Measurements from ENCODE around the gene UVSSA.
"Not testable (repeated sequence)": the region's sequence is repeated elsewhere in the genome, so short reads cannot be mapped to it uniquely, and the experiment has no call there.

UVSSA gene

DNA sequence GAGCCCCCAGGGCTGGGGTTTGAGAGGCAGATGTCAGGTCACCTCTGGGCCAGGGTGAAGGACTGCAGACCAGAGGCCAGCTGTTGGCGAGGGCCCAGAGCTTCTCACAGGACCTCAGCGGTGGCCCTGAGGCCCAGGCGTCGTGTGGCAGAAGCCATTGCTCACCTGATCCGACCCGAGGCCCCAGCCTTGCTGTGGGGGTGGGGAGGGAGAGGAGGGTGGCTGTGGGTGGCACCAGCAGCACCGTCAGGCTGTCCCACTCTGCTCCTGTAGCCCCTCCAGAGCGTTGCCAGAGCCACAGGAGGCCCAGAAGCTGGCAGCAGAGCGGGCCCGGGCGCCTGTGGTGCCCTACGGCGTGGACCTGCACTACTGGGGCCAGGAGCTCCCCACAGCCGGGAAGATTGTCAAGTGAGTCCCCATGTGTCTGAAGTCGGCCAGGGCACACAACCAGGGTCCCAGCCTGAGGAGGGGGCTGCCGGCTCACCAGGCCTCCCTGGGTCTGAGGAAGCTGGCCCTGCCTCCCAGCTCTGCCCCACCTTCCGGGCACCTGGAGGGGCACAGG is 28.8 kb downstream of the UVSSA start:
- DNase-seq: no peak

GRCh38 chr4:1376391-1376840 is 29.4 kb downstream of the UVSSA start:
- no peak for DNase-seq

DNA sequence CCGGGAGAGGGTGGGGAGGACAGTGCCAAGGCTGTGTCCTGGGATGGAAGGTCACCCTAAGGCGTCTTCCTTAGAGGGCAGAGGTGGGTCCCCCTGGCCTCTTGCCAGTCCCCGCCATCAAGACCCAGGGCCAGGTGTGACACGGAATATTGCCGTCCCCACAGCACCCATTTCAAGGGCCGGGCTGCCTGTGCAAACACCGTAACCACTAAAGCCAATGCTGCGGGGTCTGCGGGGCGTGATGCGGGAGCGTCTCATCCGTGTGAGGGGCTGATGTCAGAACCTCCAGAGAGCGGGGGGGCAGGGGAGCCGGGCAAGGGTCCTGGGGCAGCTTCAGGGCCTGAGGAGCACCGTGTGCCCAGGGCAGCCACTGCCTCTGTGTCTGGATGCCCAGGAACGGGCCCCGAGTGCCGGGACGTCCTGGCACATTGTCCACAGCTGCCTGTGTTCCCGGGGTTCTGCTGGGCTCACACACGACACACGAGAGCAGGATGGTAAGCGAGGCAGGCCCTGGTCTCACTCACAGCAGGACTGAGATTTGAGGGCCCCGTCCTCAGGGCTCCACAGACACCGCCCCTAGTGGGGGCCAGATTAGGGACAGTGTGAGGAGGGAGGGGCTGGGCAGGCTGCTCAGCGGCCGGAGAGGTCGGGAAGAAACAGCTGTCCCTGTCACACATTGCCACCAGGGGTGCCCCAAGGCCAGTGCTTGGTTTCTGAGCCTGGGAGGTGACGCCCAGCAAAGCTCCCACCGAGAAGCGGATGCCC is 30.0 kb downstream of the UVSSA start:
- no peak for DNase-seq

- DNase-seq: no peak
Observed at GRCh38 chr4:1377606-1378261, 30.7 kb downstream of the UVSSA start.

- DNase-seq: no peak
Observed at GRCh38 chr4:1378559-1379231, 31.7 kb downstream of the UVSSA start.

GRCh38 chr4:1379351-1379781 is 32.4 kb downstream of the UVSSA start:
- no peak for DNase-seq

DNA sequence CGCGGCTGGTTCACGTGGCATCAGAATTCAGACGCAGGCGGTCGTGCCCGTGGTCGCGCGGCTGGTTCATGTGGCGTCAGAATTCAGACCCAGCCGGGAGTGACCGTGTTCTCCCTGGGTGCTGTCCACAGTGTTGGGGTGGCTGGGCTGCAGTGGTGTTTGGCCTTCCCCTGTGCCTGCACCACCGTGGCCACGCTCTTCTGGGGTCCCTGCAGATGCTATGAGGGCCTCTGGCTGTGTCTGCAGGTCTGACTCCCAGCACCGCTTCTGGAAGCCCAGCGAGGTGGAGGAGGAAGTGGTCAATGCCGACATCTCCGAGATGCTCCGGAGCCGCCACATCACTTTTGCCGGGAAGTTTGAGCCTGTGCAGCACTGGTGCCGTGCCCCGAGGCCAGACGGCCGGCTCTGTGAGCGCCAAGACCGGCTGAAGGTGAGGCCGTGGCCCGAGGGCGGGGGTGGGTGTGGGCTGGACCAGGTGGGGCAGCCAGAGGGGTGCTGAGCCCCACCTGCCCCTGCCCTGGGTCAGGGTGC is 32.9 kb downstream of the UVSSA start:
- no peak for DNase-seq

DNA sequence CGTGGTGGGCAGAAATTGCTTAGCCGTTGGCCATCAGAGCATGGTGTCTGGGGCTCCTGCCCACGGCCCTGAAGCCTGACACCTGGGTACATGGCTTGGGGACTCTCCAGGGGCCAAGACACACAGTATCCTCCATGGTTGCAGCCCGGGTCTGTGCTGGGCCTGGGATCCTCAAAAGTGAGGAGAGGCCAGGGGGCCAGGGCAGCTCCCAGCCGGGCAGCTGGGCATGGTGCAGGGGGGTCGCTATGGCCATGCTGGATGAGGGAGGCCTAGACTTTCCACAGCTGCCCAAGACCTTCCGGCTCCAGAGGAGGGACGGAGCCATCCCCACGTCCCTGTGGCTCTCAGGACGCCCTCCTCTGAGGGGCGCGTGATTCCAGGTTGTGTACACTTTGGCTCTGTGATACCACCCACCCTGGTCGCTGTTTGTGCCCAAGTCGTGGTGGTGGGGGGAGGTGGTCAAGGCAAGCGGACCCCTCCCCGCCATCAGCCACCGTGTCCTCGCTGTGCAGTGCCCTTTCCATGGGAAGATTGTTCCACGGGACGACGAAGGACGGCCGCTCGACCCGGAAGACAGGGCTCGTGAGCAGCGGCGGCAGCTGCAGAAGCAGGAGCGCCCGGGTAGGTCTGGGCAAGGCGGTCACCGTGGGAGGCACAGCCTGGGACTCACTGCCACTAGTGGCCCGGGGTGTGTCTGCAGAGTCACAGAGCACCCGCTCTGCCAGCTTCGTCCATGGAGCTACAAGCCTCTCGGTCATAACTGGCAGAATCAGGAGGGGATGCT is 33.6 kb downstream of the UVSSA start:
- DNase-seq: no peak

DNA sequence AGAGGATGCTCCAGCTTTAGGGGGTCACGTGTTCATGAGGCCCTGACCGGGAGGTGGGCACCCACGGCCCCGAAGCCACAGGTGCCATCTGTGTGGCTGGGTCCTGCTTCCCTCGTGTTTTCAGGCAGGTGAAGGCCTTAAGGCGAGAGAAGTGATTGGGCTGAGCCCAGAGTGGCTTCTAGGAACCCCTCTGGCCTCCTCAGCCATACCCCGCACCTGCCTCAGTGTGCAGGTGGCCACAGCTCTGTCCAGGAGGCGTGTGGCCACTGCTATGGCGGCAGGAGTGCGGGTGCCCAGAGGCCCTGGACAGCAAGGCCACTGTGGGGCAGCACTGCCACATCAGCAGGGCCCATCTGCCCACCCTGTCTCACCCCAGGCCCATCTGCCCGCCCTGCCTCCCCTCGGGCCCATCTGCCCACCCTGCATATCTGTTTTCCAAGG is 34.2 kb downstream of the UVSSA start:
- no peak for DNase-seq

DNA sequence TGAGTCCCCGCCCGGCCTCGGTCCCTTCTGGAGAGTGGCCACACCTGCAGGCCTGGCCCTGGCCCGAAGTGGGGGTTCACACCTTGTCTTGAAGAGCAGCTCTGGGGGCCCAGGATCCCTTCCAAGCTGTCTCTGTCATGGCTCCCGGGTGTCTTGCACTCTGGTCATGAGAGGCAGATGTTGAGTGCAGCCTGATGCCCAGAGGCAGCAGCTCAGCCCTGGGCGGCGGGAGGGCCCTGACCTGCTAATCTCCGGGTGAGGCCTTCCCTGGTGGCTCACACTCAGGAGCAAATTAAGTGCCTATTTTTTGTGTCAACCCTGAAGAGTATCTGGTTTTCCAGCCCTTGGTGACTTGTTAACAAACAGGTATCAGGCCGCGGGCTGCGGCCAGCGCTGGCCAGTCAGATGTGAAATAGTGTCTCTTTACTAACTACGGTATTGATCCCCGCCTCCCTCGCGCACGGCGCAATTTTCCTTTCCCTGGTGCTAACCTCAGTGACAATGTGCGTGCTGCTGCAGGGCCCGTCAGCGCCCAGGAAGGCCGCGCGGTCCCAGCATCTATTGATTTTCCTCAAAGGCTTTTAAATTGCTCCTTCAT is 35.0 kb downstream of the UVSSA start:
- no peak for DNase-seq

DNA sequence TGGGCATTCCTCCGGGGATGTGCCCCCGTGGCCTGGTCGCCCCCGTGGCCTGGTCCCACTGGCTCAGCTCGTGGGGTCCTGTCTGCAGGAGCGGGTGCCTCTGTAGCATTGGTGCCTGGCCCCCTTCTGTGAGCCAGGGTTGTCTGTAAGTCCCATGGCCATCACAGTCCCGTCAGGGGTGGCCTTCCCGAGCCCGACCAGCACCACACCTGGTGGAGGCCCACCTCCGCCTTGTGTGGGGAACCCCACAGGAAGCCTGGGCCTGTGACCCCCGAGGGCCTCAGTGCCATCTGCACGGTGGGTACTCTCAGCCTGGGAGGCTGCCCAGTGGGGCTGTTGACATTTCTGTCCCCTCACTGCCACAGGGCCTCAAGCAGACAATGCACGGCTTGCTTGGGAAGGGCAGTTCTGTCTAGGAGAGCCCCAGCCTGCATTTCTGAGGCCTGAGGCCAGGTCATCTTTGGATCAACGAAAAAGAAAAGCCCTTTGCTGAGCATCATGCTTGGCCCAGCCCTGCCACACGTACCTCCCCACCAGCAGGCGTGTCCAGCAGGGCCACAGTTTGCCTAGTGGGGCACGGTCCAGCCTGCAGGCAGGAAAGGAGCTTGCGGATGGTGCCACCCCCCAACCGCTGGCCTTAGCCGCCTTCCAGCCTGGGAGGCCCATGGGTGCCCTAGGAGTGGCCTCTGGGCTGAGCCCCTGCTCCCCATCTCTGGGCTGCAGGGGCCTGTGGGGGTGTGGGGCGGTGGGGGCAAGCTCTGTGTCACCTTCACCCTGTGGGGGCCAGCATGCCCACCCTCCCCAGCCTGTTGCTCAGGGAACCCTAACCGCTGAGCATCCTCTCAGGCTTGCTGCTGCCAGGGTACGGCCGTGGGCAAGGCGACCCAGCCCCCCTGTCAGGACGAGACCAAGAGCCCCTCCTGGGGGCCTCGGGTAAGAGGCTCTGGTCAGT is 36.0 kb downstream of the UVSSA start:
- DNase-seq: no peak

DNA sequence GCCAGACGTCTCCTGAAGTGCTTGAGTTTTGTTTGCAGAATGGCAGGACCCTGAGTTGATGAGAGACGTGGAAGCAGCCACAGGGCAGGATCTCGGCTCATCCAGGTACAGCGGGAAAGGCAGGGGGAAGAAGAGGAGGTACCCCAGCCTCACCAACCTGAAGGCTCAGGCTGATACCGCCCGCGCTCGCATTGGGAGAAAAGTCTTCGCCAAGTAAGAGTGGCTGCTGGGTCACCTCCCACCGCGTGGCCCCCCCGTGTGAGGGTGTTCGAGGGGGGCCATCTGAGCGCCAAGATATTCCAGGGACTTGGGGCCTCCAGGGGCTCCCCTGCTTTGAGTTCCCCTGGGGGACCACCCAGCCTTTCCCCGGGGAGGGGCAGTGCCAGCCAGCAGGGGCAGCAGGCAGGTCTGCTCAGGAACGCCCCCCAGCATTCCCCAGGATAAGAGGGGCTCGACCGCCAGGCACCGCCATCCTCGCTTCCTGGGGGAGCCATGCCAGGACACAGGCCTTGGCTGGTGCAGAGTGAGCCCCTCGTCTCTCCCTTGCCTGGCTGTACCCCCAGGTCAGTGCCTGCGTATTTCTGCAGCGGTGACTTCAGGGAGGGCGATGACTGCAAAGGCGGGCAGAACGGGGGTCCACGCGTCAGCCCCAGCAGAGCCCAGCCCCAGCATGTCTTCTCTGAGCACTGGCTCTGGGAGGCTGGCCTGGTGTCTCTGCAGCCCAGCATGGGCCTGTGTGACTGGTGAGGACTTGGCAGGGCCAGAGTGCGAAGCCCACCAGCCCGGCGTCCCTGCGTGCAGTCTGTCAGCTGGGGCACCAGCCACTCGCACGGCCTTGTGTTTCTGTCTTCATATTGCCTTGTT is 37.0 kb downstream of the UVSSA start:
- DNase-seq: no peak

DNA sequence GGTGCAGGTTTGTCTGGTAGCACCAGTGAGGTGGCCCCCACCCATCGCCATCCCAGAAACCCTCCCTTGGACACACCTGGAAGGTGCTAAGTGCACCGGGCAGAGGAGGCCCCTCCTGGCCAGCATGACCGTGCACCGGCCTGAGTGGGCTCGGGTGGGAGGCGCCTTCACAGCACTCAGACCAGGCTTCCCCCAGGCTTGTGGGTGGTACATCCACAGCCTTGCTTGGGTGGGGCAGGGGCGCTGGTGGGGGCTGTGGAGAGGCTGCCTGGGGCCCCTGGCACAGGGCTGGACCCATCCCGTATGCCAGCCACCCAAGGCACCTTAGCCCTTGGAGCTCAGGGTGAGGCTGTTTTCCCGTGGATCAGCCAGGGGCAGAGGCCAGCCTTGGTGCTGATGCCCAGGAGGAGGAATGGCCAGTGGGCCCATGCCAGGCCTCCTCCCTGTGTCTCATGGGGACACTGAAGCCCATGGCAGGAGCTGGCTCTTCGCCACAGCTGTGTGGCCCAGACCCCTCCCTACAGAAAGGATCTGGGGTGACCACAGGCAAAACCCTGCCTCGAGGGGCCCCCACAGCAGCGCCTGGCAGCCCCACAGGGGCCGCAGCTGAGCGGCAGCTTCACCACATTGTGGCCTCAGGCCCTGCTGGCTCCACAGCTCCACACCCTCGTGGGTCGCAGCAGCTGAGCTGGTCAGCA is 37.8 kb downstream of the UVSSA start:
- DNase-seq: no peak

DNA sequence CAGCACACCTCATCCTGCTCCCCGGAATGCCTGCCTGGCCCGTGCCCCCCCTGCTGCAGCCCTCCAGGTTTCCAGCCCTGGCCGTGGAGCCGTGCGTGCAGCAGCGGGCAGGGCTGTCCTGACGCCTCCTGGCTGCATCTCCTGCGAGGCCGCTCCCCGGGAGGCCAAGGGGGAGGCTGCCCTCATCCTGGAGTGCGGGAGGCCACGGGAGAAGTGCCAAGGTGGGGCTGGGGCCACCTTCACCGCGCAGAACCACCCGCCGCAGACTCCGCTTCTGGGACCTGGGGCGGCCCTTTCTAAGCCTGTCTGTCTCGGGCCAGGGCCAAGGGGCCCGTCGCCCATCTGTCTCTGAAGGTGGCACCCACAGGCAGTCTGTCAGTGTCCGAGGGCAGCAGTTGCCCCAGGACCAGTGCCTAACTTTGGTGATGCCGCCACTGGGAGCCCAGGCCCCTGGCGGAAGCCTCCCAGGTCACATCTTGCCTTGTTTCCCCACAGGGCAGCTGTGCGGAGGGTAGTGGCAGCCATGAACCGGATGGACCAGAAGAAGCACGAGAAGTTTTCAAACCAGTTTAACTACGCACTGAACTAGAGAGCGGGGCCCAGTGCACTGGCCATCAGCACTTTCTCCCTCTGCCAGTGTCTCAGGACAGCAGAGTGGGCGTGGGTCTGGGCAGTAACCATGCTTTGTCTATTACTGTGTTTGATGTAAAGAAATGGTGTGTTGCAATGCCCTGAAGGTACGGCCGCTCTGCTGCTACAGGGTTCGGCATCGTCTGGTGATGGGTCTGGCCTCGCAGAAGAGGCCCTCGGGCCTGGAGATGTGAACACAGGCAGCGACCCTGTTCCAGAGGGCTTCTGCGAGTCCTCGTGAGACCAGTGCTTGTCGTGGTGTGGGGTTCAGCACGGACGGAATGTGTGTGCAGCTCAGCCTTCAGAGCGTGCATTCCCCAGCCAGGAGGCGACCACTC is 38.6 kb downstream of the UVSSA start:
- DNase-seq: no peak

GRCh38 chr4:1393363-1393762 is 46.4 kb downstream of the UVSSA start:
- DNase-seq: not testable (repeated sequence)

- no peak for DNase-seq
Observed at GRCh38 chr4:1393866-1394265, 46.9 kb downstream of the UVSSA start.
